SK-N-SH (cell line): ENCODE measurements around the gene MBD2. TPM values are rescaled to one million over a fixed set of nuclear protein-coding genes. Genes with fewer than 3 reads are reported as not detected.

Experiments used
- CTCF ChIA-PET: fragments of 300-600, 350-600 bp; formaldehyde crosslinking; extraction: SDS; loops from one replicate; lab custom pipeline; 2021; lab: Yijun Ruan, JAX
- POLR2A ChIA-PET: fragments of 350-600 bp; sonication (Branson Sonifier 250); formaldehyde crosslinking; extraction: SDS; loops from one replicate; lab custom pipeline; 2020; ENCODE audit warnings: antibody characterized with exemption, inconsistent platforms; lab: Yijun Ruan, JAX
- DNase-seq: peaks from one replicate; pipeline ENCODE4 v3.0.0; 2012
- H2AFZ ChIP-seq: fragments of 200-600 bp; sonication (generic); 2 replicates; pipeline ENCODE4 v1.8.1; 2016; ENCODE audit warnings: antibody characterized with exemption, mild to moderate bottlenecking, low read depth
- H3F3A ChIP-seq: fragments of 200-600 bp; sonication (generic); replicated peaks from 2 replicates; pipeline ENCODE3; 2016; ENCODE audit warnings: antibody characterized with exemption, mild to moderate bottlenecking; ENCODE audit not compliant: insufficient read depth
- H3K27ac ChIP-seq, 2 experiments: fragments of 200-500 bp in 1 of 2; fragments of 200-600 bp in 1 of 2; sonication (Bioruptor generic) in 1 of 2; sonication (generic), shearing (Covaris generic) in 1 of 2; 2 replicates each; pipeline versions ENCODE4 v1.5.1 to v1.6.1; 2014 to 2016; ENCODE audit warnings: low read depth in 2 of 2, inconsistent platforms in 1 of 2, low read length in 1 of 2, mild to moderate bottlenecking in 1 of 2, mixed read lengths in 1 of 2
- H3K27me3 ChIP-seq: fragments of 200-600 bp; sonication (generic), shearing (Covaris generic); 2 replicates; pipeline ENCODE4 v1.6.1; 2016; ENCODE audit warnings: mixed run types; ENCODE audit not compliant: insufficient read depth
- H3K36me3 ChIP-seq, 2 experiments: fragments of 200-500 bp in 1 of 2; fragments of 200-600 bp in 1 of 2; sonication (Bioruptor generic) in 1 of 2; sonication (generic) in 1 of 2; replicated peaks in 1 of 2; 2 replicates each; pipeline versions ENCODE3 to v1.5.1; 2014 to 2016; ENCODE audit warnings: low read length in 1 of 2, mild to moderate bottlenecking in 1 of 2; ENCODE audit not compliant: insufficient read depth in 2 of 2, control insufficient read depth in 1 of 2
- H3K4me1 ChIP-seq, 2 experiments: fragments of 200-500 bp in 1 of 2; fragments of 200-600 bp in 1 of 2; sonication (Bioruptor generic) in 1 of 2; sonication (generic), shearing (Covaris generic) in 1 of 2; 2 replicates each; pipeline versions ENCODE4 v1.5.1 to v1.6.1; 2014 to 2016; ENCODE audit warnings: low read depth in 1 of 2, low read length in 1 of 2, mixed run types in 1 of 2; ENCODE audit not compliant: insufficient read depth in 2 of 2, control insufficient read depth in 1 of 2
- H3K4me2 ChIP-seq: fragments of 200-600 bp; sonication (generic), shearing (Covaris generic); 2 replicates; pipeline ENCODE4 v1.6.1; 2017; ENCODE audit warnings: mixed run types
- H3K4me3 ChIP-seq, 2 experiments: fragments of 200-500 bp in 1 of 2; fragments of 200-600 bp in 1 of 2; sonication (Bioruptor generic) in 1 of 2; sonication (generic), shearing (Covaris generic) in 1 of 2; 2 replicates each; pipeline versions ENCODE4 v1.5.1 to v1.8.1; 2014 to 2016; ENCODE audit warnings: low read depth in 2 of 2, inconsistent platforms in 1 of 2, low read length in 1 of 2, mild to moderate bottlenecking in 1 of 2, mixed read lengths in 1 of 2, moderate library complexity in 1 of 2
- H3K79me2 ChIP-seq: fragments of 200-600 bp; sonication (generic); 2 replicates; pipeline ENCODE4 v1.8.1; 2017; ENCODE audit warnings: mild to moderate bottlenecking; ENCODE audit not compliant: insufficient read depth
- H3K9ac ChIP-seq: fragments of 200-600 bp; sonication (generic); 2 replicates; pipeline ENCODE4 v1.6.1; 2017; ENCODE audit warnings: mixed run types
- H3K9me2 ChIP-seq: fragments of 200-600 bp; sonication (generic); 2 replicates; pipeline ENCODE4 v1.6.1; 2017; ENCODE audit warnings: mixed run types
- H3K9me3 ChIP-seq: fragments of 200-600 bp; sonication (generic); 2 replicates; pipeline ENCODE4 v1.6.1; 2017; ENCODE audit warnings: mixed run types, mild to moderate bottlenecking, moderate library complexity
- H4K20me1 ChIP-seq: fragments of 200-600 bp; sonication (generic); 2 replicates; pipeline ENCODE4 v1.6.1; 2017; ENCODE audit warnings: mild to moderate bottlenecking, mixed run types; ENCODE audit not compliant: insufficient read depth
- CTCF ChIP-seq: fragments of 200-600 bp; sonication (generic); IDR thresholded peaks from 2 replicates; pipeline ENCODE4 v1.6.1; 2017; ENCODE audit warnings: antibody characterized with exemption, mild to moderate bottlenecking, moderate library complexity
- EP300 ChIP-seq, 2 experiments: IDR thresholded peaks; 2 replicates each; pipeline versions ENCODE4 v1.4.0 to v1.6.1; 2012; ENCODE audit warnings: borderline replicate concordance in 1 of 2, low read depth in 1 of 2, low read length in 1 of 2
- FOSL2 ChIP-seq: IDR thresholded peaks from 2 replicates; pipeline ENCODE4 v1.4.0; 2012; ENCODE audit warnings: low read depth, mild to moderate bottlenecking, moderate library complexity, borderline replicate concordance
- FOXM1 ChIP-seq: IDR thresholded peaks from 2 replicates; pipeline ENCODE4 v1.4.0; 2012; ENCODE audit warnings: low read depth, mild to moderate bottlenecking
- GATA2 ChIP-seq: sonication (generic); formaldehyde crosslinking; IDR thresholded peaks from 2 replicates; pipeline ENCODE4 v1.5.0; 2020; ENCODE audit warnings: mild to moderate bottlenecking, missing genetic modification reagents
- JUND ChIP-seq: IDR thresholded peaks from 2 replicates; pipeline ENCODE4 v1.4.0; 2012
- MAX ChIP-seq: IDR thresholded peaks from 2 replicates; pipeline ENCODE4 v1.4.0; 2012; ENCODE audit warnings: low read depth
- NFIC ChIP-seq: IDR thresholded peaks from 2 replicates; pipeline ENCODE4 v1.4.0; 2012; ENCODE audit warnings: borderline replicate concordance
- NRF1 ChIP-seq: IDR thresholded peaks from 2 replicates; pipeline ENCODE4 v1.6.1; 2012; ENCODE audit warnings: low read depth, mild to moderate bottlenecking, low read length
- RCOR1 ChIP-seq: fragments of 150-350 bp; IDR thresholded peaks from 2 replicates; pipeline ENCODE4 v1.6.1; 2017; ENCODE audit warnings: antibody characterized with exemption, low read length
- REST ChIP-seq: IDR thresholded peaks from 2 replicates; pipeline ENCODE4 v1.6.1; 2012; ENCODE audit warnings: mild to moderate bottlenecking, low read depth, low read length, moderate library complexity
- RFX5 ChIP-seq: IDR thresholded peaks from 2 replicates; pipeline ENCODE4 v1.6.1; 2012; ENCODE audit warnings: mild to moderate bottlenecking, improper control_type of control experiment, low read length
- RXRA ChIP-seq: IDR thresholded peaks from 2 replicates; pipeline ENCODE4 v1.4.0; 2012; ENCODE audit warnings: low read depth, mild to moderate bottlenecking, borderline replicate concordance
- TCF12 ChIP-seq: IDR thresholded peaks from 2 replicates; pipeline ENCODE4 v1.4.0; 2012
- USF1 ChIP-seq: IDR thresholded peaks from 2 replicates; pipeline ENCODE4 v1.4.0; 2012; ENCODE audit warnings: low read depth, borderline replicate concordance
- YY1 ChIP-seq: IDR thresholded peaks from 2 replicates; pipeline ENCODE4 v1.4.0; 2012; ENCODE audit warnings: low read depth, mild to moderate bottlenecking
- ZBTB33 ChIP-seq: IDR thresholded peaks from 2 replicates; pipeline ENCODE4 v1.4.0; 2012; ENCODE audit warnings: low read depth, borderline replicate concordance
- WGBS: methylation state at CpG from one replicate; pipeline ENCODE4 v1.1.6; 2017; ENCODE audit warnings: low lambda C conversion rate; 5-methylcytosine and 5-hydroxymethylcytosine counted together
- polyA plus RNA-seq, 3 experiments: library from polyadenylated mRNA; depleted of rRNA; stranded (reverse); fragments of >200 nt; gene quantifications; 2 replicates each; pipeline ENCODE4 v1.2.3, GENCODE V29; 2012

Gene MBD2
- polyA plus RNA-seq, 1 of the 3 experiments (the other 2 are of a cell fraction), result 12.5 TPM

- CTCF ChIA-PET, result interaction anchor here (1.0 kb wide), 1 partner anchor 87 kb away, joined by 3 read pairs; no protein-coding TSS in a partner anchor
- Histone ChIP-seq H3K79me2 (peaks cover 22% of the 10 kb centered on the region), H3K4me2 (no peak overlapping the region), H3F3A (peaks cover 7% of the 10 kb centered on the region), H4K20me1 (no peaks in the 10 kb centered on the region), H3K27me3 (no peaks in the 10 kb centered on the region), H3K9me3 (no peaks in the 10 kb centered on the region), H3K9me2 (no peaks in the 10 kb centered on the region), H3K36me3 (peaks cover 37 to 43% of the 10 kb centered on the region in 2 experiments), H3K27ac (no peak overlapping the region), H3K4me1 (no peaks in the 10 kb centered on the region), H3K9ac (no peak overlapping the region), H2AFZ (no peak overlapping the region), H3K4me3 (no peak overlapping the region)
- TF ChIP-seq NFIC (no peak), MAX (no peak), FOXM1 (no peak), YY1 (no peak), USF1 (no peak), TCF12 (no peak)
- DNase-seq, result no peak
- POLR2A ChIA-PET, result no interaction called here
- 96% methylated on average over 3 of the region's 3 CpGs for WGBS
Measured at GRCh38 chr18:54183390-54183789, 41.1 kb downstream of the MBD2 start.

GRCh38 chr18:54181856-54182602 is 42.4 kb downstream of the MBD2 start:
- peaks cover 28% of the 10 kb centered on the region for H3K79me2 ChIP-seq
- no peak overlapping the region for H3K4me3 ChIP-seq
- TF ChIP-seq FOSL2 (peak; percentile 17; the same call in 1 of the 2 replicates), RFX5 (no peak), REST (no peak), GATA2 (CRISPR knock-in tag) (no peak), RCOR1 (no peak), CTCF (no peak), EP300 (IDR thresholded peaks at IDR 0.05; ENCODE audit: borderline replicate concordance in 1 of 2, low read depth in 1 of 2, low read length in 1 of 2) (no peak), ZBTB33 (no peak), NRF1 (no peak), YY1 (no peak), USF1 (no peak), JUND (0 out of 2 replicates have a peak, but pooled peaks have one; percentile 15), TCF12 (no peak), RXRA (no peak)

More at GRCh38 chr18:54181856-54182602, 42.4 kb downstream of the MBD2 start:
- H3K9ac ChIP-seq, result no peak overlapping the region
- CTCF ChIA-PET, result interaction anchor here (1.0 kb wide), 1 partner anchor 88 kb away, joined by 3 read pairs; no protein-coding TSS in a partner anchor
- no peaks in the 10 kb centered on the region for H3K27me3 ChIP-seq
- no peaks in the 10 kb centered on the region for H3K4me1 ChIP-seq
- no peak overlapping the region for H2AFZ ChIP-seq
- no peaks in the 10 kb centered on the region for H4K20me1 ChIP-seq
- no peaks in the 10 kb centered on the region for H3K9me2 ChIP-seq
- POLR2A ChIA-PET, result no interaction called here
- peaks cover 30 to 31% of the 10 kb centered on the region in 2 experiments for H3K36me3 ChIP-seq
- H3K27ac ChIP-seq, result no peak overlapping the region
- H3K4me2 ChIP-seq, result no peak overlapping the region
- H3F3A ChIP-seq, result peaks cover 7% of the 10 kb centered on the region
- H3K9me3 ChIP-seq, result no peaks in the 10 kb centered on the region
- DNase-seq, result no peak
- WGBS, result 64% methylated on average over 1 of the region's 1 CpG
